ENCODE results near the gene KAZN. TPM values are rescaled to one million over a fixed set of nuclear protein-coding genes. Genes with fewer than 3 reads are reported as not detected.

Gene KAZN
- total and polyA plus RNA-seq, 8 donors = 1.2 to 50.7 (median 6.8) TPM

DNA sequence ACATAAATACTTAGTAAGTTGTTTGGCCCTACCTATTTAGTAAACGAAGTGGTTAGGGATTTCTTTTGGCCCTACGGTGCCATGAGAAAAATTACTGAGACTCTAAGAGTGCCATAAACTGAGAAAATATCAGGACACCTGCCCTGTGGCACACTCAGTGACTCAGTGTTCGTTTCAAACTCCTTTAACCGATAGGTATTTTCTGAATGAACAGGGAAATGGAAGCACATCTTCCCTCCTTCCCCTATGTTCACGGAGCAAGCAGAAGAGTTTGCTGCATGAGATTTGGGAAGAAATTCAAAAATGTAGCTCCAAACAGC lies 134.2 kb downstream of the KAZN start:
- peaks cover 0 to 15% (median 7%) of the 10 kb centered on the region in 4 donors for H3K4me1 ChIP-seq
- no peak overlapping the region for H3K4me3 ChIP-seq
- no peaks in the 10 kb centered on the region for H3K36me3 ChIP-seq
- TF ChIP-seq POLR2A (IDR thresholded peaks at IDR 0.05) = no peak
- TF ChIP-seq, protein P1, sequence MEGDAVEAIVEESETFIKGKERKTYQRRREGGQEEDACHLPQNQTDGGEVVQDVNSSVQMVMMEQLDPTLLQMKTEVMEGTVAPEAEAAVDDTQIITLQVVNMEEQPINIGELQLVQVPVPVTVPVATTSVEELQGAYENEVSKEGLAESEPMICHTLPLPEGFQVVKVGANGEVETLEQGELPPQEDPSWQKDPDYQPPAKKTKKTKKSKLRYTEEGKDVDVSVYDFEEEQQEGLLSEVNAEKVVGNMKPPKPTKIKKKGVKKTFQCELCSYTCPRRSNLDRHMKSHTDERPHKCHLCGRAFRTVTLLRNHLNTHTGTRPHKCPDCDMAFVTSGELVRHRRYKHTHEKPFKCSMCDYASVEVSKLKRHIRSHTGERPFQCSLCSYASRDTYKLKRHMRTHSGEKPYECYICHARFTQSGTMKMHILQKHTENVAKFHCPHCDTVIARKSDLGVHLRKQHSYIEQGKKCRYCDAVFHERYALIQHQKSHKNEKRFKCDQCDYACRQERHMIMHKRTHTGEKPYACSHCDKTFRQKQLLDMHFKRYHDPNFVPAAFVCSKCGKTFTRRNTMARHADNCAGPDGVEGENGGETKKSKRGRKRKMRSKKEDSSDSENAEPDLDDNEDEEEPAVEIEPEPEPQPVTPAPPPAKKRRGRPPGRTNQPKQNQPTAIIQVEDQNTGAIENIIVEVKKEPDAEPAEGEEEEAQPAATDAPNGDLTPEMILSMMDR (IDR thresholded peaks at IDR 0.05) = no peak
- TF ChIP-seq EP300 (IDR thresholded peaks at IDR 0.05) = no peak
- TF ChIP-seq POLR2AphosphoS5 (IDR thresholded peaks at IDR 0.05) = no peak
- DNase-seq = no peak
- H3K9me3 ChIP-seq = no peaks in the 10 kb centered on the region
- H3K27me3 ChIP-seq = peaks cover 0 to 21% (median 7%) of the 10 kb centered on the region in 3 donors
- WGBS, 5 donors = 51 to 63% (median 57%) methylated on average over 5 of the region's 5 CpGs
- intact Hi-C loops (cut with DNase I; ENCODE audit: low total_unique reads) = no loop called here
- H3K27ac ChIP-seq = no peak overlapping the region

DNA sequence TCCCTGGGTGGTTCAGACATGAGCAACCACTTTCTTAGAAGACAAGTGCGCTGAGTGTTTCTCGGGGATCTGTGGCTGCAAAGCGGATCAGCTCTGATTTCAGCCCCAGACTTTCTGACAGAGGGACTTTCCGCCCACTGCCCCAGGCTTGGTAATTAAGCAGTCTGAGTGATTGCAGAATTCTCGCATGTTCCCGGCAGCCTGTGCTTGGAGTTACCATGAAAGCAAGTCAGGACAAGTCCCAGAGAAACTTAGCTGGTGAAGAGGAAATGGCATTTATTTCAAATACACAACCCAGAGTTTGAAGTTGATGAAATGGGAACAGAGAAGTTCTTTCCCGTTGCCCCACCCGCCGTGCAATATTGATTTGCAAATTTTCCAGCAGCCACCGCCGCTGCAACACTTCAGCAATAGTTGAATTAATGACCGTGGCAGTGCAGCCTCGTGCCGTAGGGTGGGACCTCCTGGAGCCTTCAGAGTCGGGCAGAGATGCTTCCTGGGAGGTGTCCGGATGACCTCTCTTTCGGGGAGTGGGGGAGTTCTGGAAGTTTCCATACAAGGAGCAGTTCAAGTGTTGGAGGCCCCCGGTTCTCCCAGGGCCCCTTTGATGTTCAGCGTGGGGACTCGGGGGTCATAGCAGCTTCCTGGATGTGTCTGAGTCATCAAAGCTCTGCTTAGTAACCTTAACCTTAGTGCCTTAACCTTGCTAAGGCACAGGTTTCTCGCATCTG lies 134.7 kb downstream of the KAZN start:
- Histone ChIP-seq H3K9me3 (no peaks in the 10 kb centered on the region), H3K4me3 (no peak overlapping the region), H3K27me3 (peaks cover 0 to 21% (median 7%) of the 10 kb centered on the region in 3 donors), H3K36me3 (no peaks in the 10 kb centered on the region), H3K4me1 (peaks cover 0 to 15% (median 7%) of the 10 kb centered on the region in 4 donors), H3K27ac (no peak overlapping the region)
- intact Hi-C loops (cut with DNase I; ENCODE audit: low total_unique reads) = no loop called here
- TF ChIP-seq POLR2AphosphoS5 (IDR thresholded peaks at IDR 0.05) (no peak), EP300 (IDR thresholded peaks at IDR 0.05) (no peak), POLR2A (IDR thresholded peaks at IDR 0.05) (no peak)
- TF ChIP-seq, protein P1 (IDR thresholded peaks at IDR 0.05) = no peak
- peak in 1 of 2 donors; percentile 43 for DNase-seq
- WGBS, 5 donors = 38 to 53% (median 43%) methylated on average over 18 to 21 of the region's 21 CpGs

DNA sequence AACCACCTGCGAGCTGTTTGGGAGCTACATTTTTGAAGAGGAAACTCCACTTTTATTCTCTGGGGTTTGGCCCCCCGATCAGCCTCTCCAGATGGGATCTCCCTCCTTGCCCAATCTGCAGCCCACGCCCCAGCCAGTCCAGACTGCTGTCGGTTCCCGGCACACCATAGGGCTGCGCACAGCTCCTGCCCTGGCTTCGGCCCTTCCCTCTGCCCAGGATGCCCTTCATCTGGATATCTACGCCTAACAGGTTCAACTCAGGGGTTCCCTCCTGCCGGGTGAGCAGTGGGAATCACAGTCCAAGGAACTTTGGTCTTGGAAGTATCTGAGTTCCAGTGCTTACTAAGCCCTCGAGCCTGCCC lies 135.3 kb downstream of the KAZN start:
- no peaks in the 10 kb centered on the region for H3K9me3 ChIP-seq
- DNase-seq = no peak
- H3K4me3 ChIP-seq = no peak overlapping the region
- intact Hi-C loops (cut with DNase I; ENCODE audit: low total_unique reads) = no loop called here
- no peak overlapping the region for H3K27ac ChIP-seq
- no peak for TF ChIP-seq POLR2AphosphoS5 (IDR thresholded peaks at IDR 0.05)
- TF ChIP-seq, protein P1 (IDR thresholded peaks at IDR 0.05) = no peak
- no peak for TF ChIP-seq EP300 (IDR thresholded peaks at IDR 0.05)
- TF ChIP-seq POLR2A (IDR thresholded peaks at IDR 0.05) = no peak
- H3K27me3 ChIP-seq = peaks cover 0 to 21% (median 7%) of the 10 kb centered on the region in 3 donors
- H3K36me3 ChIP-seq = no peaks in the 10 kb centered on the region
- 69 to 80% (median 77%) methylated on average over 10 of the region's 10 CpGs for WGBS, 5 donors
- H3K4me1 ChIP-seq = peaks cover 0 to 15% (median 7%) of the 10 kb centered on the region in 4 donors

DNA sequence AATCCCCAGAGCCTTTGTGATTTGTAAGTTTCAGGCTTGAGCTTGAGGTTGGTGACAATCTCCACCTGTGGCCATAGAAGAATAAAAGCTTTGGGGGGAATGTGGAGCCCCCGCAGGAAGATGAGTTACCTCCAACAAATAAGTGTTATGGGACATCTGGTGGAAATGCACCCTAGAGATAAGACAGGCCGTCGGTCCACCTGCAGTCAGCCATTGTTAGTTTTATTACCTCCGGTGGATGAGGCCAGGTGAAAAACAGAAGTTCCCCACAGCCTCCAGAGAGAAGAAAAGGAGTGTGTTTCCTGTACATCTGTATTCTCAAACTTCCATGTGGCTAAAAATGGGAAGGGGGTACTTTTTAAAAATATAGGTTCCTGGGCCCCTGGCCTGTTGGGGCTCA lies 137.4 kb downstream of the KAZN start:
- DNase-seq = no peak
- TF ChIP-seq POLR2A (IDR thresholded peaks at IDR 0.05) = no peak
- TF ChIP-seq, protein P1 (IDR thresholded peaks at IDR 0.05) = no peak
- no peak for TF ChIP-seq POLR2AphosphoS5 (IDR thresholded peaks at IDR 0.05)
- TF ChIP-seq EP300 (IDR thresholded peaks at IDR 0.05) = no peak
- intact Hi-C loops (cut with DNase I; ENCODE audit: low total_unique reads) = no loop called here
- 33 to 61% (median 43%) methylated on average over 4 of the region's 4 CpGs for WGBS, 5 donors
- Histone ChIP-seq H3K9me3 (no peaks in the 10 kb centered on the region), H3K27me3 (peaks cover 0 to 32% (median 11%) of the 10 kb centered on the region in 3 donors), H3K27ac (no peak overlapping the region), H3K4me1 (peaks cover 0 to 15% (median 7%) of the 10 kb centered on the region in 4 donors), H3K4me3 (no peak overlapping the region), H3K36me3 (no peaks in the 10 kb centered on the region)
